Thoracic aorta (tissue), 2 donors: Measurements from ENCODE around the gene FOXP1. TPM values are rescaled to one million over a fixed set of nuclear protein-coding genes. Genes with fewer than 3 reads are reported as not detected.

Source experiments
- ATAC-seq: fragments of 150-250 bp; one replicate; pipeline ENCODE4 v1.8.0; 2017; ENCODE audit warnings: low read depth; ENCODE audit not compliant: insufficient number of reproducible peaks, low FRiP score
- DNase-seq: peaks from one replicate; pipeline ENCODE4 v3.0.0-alpha.2; 2020; ENCODE audit warnings: low spot score
- H3K27ac ChIP-seq, 2 donors: fragments of 200-600 bp; sonication (generic); 1 replicate in 1 of 2; 2 replicates in 1 of 2; pipeline ENCODE4 v1.5.1; 2016; ENCODE audit warnings: mild to moderate bottlenecking in 2 of 2, moderate library complexity in 2 of 2
- H3K27me3 ChIP-seq: fragments of 200-600 bp; sonication (generic); replicated peaks from 2 replicates; pipeline ENCODE4 v1.6.0; 2016; ENCODE audit warnings: mild to moderate bottlenecking; ENCODE audit not compliant: insufficient read depth
- H3K36me3 ChIP-seq: fragments of 200-600 bp; sonication (generic); one replicate; pipeline ENCODE4 v1.5.1; 2016
- H3K4me1 ChIP-seq, 2 donors: fragments of 200-600 bp; sonication (generic); 1 replicate in 1 of 2; 2 replicates in 1 of 2; pipeline versions ENCODE4 v1.5.1 to v1.6.0; 2016; ENCODE audit warnings: low read depth in 2 of 2, mild to moderate bottlenecking in 1 of 2; ENCODE audit not compliant: control insufficient read depth in 1 of 2
- H3K4me3 ChIP-seq: fragments of 200-600 bp; sonication (generic); 2 replicates; pipeline ENCODE4 v1.5.1; 2016; ENCODE audit warnings: mild to moderate bottlenecking
- H3K9me3 ChIP-seq: fragments of 200-600 bp; sonication (generic); 2 replicates; pipeline ENCODE4 v1.5.1; 2016
- total RNA-seq, 2 donors: library from RNA; depleted of rRNA; stranded (reverse); fragments of >200 nt; gene quantifications; one replicate each; pipeline versions ENCODE4 v1.1.0 to v1.2.3, GENCODE V29; 2016
- TF ChIP-seq, protein P1 (sequence below): fragments of 200-600 bp; sonication (generic); IDR thresholded peaks from one replicate; pipeline ENCODE4 v1.5.1; 2019; ENCODE audit warnings: antibody characterized with exemption

The FOXP1 gene
- total RNA-seq, 2 donors from 2014 or later, result 176 to 255 TPM

DNA sequence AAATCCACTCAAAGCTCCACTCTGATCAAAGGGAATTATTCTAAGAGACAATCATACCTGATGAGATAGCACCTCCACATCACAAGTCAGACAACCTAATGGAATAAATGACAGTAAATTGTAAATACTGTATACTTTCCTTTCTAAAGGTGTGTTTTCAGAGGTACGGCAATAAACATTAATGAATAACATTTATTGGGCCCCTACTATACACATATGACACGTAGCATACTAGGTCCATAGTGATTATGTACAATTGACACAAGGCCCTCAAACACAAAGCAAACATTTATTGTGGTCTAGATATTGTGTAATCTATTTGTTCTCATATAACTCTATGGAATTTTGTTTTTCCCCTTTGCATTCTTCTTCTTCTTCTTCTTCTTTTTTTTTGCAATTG, 429.8 kb downstream of the FOXP1 start:
- Histone ChIP-seq H3K4me1 (peaks cover 16 to 29% of the 10 kb centered on the region in 2 donors), H3K27me3 (no peaks in the 10 kb centered on the region), H3K36me3 (peaks cover 2% of the 10 kb centered on the region), H3K4me3 (no peak overlapping the region), H3K27ac (no peak overlapping the region), H3K9me3 (no peaks in the 10 kb centered on the region)
- TF ChIP-seq, protein P1, sequence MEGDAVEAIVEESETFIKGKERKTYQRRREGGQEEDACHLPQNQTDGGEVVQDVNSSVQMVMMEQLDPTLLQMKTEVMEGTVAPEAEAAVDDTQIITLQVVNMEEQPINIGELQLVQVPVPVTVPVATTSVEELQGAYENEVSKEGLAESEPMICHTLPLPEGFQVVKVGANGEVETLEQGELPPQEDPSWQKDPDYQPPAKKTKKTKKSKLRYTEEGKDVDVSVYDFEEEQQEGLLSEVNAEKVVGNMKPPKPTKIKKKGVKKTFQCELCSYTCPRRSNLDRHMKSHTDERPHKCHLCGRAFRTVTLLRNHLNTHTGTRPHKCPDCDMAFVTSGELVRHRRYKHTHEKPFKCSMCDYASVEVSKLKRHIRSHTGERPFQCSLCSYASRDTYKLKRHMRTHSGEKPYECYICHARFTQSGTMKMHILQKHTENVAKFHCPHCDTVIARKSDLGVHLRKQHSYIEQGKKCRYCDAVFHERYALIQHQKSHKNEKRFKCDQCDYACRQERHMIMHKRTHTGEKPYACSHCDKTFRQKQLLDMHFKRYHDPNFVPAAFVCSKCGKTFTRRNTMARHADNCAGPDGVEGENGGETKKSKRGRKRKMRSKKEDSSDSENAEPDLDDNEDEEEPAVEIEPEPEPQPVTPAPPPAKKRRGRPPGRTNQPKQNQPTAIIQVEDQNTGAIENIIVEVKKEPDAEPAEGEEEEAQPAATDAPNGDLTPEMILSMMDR, result no peak
- no peak for DNase-seq
- ATAC-seq, result no peak

GRCh38 chr3:71152892-71153265, 430.6 kb downstream of the FOXP1 start:
- Histone ChIP-seq H3K36me3 (peaks cover 2% of the 10 kb centered on the region), H3K9me3 (no peaks in the 10 kb centered on the region), H3K27ac (no peak overlapping the region), H3K4me1 (peaks cover 16 to 24% of the 10 kb centered on the region in 2 donors), H3K4me3 (no peak overlapping the region), H3K27me3 (no peaks in the 10 kb centered on the region)
- ATAC-seq, result no peak
- no peak for DNase-seq
- TF ChIP-seq, protein P1, result no peak

- H3K4me3 ChIP-seq, result no peak overlapping the region
- ATAC-seq (no peak), DNase-seq (no peak)
- H3K36me3 ChIP-seq, result peaks cover 2% of the 10 kb centered on the region
- no peaks in the 10 kb centered on the region for H3K9me3 ChIP-seq
- no peaks in the 10 kb centered on the region for H3K27me3 ChIP-seq
- no peak overlapping the region for H3K27ac ChIP-seq
- H3K4me1 ChIP-seq, result peaks cover 11 to 19% of the 10 kb centered on the region in 2 donors
- TF ChIP-seq, protein P1, result no peak
Observed at GRCh38 chr3:71152039-71152891, 431.3 kb downstream of the FOXP1 start.

DNA sequence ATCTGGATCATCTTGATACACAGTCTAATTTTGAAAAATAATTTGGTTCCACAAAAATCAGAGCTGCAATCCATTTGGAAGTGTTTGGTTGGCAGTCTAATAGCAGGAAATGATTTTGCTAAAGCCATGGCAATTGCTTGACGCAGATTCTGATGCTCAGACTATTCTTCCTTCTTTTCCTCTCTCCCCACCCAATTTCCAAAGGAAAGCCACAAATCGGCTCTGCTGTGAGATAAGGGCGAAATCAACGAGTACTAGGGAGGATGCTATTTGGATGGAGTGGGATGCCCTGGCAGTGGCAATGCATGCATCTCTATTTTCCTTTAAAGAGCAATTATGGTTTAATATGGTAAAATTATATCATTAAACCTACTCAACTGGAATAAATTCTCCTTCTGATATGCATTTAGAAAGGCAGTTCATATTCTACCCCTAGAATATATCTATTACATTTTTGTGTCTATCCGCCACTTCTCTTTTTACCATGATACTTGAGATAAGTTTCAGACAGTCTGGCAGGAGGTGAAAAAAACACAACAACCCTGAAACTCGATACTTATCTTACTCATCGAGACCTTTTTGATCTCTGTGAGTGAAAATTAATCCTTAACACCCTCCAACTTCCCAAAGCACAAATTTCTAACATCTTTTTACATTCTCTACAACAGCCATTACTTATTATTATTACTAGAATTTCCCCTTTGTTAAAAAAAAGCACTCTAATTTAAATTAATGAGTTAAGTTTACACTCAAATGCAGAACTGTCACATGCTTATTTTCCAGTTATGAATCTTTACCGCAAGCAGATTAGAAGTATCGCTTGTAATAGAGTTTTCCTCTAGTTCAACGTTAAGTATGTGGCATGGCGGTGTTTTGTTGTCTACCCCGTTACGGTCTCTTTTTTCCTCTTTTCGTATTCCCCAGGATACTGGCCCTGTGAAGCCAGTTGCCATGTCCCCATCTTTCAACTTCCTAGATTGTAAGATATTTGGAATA, 433.3 kb downstream of the FOXP1 start:
- Histone ChIP-seq H3K4me3 (no peak overlapping the region), H3K36me3 (peaks cover 2% of the 10 kb centered on the region), H3K27me3 (no peaks in the 10 kb centered on the region), H3K27ac (no peak overlapping the region), H3K9me3 (no peaks in the 10 kb centered on the region), H3K4me1 (no peaks in the 10 kb centered on the region)
- DNase-seq (no peak), ATAC-seq (no peak)
- TF ChIP-seq, protein P1, result no peak
